Right renal pelvis (tissue), 4 donors: ENCODE measurements around the gene CDC42EP2. TPM values are rescaled to one million over a fixed set of nuclear protein-coding genes. Genes with fewer than 3 reads are reported as not detected.
A peak's percentile ranks its signal among the peaks of the same experiment; 100 is the strongest.

ENCODE experiments used
- DNase-seq, 4 donors: peaks; one replicate each; pipeline ENCODE4 v3.0.0-alpha.2; 2013; ENCODE audit warnings: low read depth in 4 of 4, low spot score in 3 of 4, missing footprints in 1 of 4
- polyA plus RNA-seq, 4 donors: library from polyadenylated mRNA; unstranded; fragments of 120-200 nt; gene quantifications; one replicate each; pipeline ENCODE4 v1.2.1, GENCODE V29; 2013; ENCODE audit not compliant: insufficient read length in 4 of 4

Gene CDC42EP2
- polyA plus RNA-seq, 4 donors, result 8.7 to 12.7 (median 10.7) TPM

GRCh38 chr11:65297026-65297672, 17.5 kb upstream of the CDC42EP2 start:
- no peak for DNase-seq

DNA sequence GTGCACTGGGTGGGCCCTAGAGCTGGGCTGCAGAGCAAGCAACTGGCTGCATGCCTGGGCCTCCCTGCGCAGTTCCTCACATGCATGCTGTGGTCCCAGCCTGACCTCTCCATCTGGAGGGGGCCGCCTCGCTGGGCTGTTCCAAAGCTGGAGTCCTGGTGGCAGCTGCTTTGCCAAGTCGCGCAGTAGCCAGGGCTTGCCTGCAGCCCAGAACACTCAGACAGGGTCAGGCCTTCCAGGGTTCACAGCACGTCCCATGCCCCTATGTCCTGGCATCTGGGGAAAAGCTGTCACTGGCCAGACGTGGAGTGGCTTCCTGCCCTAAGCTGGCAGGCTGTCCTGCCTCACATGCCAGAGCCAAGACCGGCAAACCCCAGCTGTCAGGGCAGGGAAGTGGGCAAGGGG, 16.5 kb upstream of the CDC42EP2 start:
- no peak for DNase-seq

DNA sequence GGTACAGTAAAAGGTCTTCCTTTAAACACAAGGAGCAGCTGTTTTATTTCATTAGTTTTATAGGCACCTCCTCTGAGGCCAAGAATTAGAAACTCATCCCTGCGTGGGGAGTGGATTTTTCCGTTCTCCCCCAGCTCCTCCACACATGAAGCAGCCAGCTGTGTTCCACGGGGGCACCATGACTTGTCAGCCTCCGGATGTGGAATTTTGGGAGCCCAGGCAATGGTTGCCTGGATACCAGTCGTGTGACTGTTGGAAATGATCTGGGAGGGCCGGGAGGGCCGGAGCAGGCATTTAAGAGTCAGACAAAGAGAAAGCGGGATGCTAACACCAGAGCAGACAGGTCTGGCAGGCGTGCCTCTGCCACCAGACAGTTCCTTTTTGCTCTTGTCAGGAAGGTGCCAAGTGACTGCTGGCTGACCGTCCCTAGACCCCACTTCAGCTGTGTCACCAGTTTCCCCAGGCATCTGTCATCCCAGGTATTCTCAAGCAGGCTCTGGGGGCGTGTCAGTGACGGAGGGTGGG, 15.9 kb upstream of the CDC42EP2 start:
- DNase-seq, result peak in 2 of 4 donors; percentile 65 to 72

DNA sequence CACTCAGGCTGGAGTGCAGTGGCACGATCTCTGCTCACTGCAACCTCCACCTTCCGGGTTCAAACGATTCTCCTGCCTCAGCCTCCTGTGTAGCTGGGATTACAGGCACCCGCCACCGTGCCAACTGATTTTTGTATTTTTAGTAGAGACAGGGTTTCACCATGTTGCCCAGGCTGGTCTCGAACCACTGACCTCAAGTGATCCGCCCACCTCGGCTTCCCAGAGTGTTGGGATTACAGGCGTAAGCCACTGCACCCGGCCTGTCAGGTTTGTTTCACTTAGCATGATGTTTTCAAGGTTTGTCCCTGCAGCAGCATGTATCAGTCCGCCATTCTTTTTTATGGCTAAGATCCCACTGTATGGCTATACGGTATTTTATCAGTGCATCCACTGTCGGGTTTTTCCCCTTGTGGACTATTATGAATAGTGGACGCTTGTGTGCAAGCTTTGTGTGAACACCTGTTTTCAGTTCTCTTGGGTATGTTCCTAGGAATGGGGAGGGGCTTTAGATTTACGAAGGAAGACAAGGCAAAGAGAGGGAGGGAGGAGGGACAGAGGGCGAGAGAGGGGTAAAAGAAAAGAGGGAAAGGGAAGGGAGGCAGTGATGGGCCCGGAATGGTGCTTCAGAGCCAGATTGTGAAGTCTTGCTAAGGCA, 13.9 kb upstream of the CDC42EP2 start:
- no peak for DNase-seq

DNA sequence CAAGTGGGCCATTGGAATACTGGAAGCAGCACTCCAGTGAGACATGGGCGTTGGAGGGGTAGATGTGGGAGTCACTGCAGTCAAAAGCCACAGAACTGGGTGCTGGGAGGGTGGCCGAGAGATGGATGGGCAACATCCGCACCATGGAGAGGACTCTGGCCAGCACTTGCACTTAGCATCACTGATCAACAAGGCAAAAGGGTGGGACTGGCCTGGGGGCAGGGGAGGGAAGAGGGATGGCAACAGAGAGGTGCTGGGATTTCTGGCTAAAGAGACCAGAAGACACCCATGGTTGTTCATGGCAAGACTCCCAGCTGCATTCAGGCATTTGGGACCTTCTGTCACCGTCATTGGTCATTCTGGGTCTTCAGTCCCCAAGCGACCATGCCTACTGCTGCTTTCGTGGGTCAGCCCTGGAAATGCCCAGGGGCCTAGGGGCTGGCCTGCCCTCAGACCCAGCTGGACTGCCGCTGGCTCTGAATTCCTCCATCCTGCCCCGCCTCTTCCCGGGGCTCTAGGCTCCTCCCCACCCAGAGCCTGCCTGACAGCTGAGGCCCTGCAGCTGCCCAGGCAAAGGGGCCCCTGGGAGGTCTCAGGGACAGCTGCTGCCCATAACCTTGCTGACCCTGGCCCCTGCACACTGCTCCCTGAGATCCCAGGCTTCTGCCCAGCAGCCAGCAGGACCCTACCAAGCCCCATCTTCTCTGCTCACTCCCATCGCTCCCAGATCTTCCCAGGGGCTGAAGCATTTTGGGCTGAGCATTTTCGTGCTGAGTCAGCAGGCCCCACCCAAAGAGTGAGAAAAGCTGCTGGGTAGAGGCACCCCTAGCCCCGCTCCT, 13.0 kb upstream of the CDC42EP2 start:
- DNase-seq, result peak in 1 of 4 donors; percentile 71

GRCh38 chr11:65303555-65303954, 11.1 kb upstream of the CDC42EP2 start:
- DNase-seq, result no peak

GRCh38 chr11:65304110-65304509, 10.6 kb upstream of the CDC42EP2 start:
- no peak for DNase-seq

GRCh38 chr11:65304613-65305012, 10.1 kb upstream of the CDC42EP2 start:
- DNase-seq, result no peak

DNA sequence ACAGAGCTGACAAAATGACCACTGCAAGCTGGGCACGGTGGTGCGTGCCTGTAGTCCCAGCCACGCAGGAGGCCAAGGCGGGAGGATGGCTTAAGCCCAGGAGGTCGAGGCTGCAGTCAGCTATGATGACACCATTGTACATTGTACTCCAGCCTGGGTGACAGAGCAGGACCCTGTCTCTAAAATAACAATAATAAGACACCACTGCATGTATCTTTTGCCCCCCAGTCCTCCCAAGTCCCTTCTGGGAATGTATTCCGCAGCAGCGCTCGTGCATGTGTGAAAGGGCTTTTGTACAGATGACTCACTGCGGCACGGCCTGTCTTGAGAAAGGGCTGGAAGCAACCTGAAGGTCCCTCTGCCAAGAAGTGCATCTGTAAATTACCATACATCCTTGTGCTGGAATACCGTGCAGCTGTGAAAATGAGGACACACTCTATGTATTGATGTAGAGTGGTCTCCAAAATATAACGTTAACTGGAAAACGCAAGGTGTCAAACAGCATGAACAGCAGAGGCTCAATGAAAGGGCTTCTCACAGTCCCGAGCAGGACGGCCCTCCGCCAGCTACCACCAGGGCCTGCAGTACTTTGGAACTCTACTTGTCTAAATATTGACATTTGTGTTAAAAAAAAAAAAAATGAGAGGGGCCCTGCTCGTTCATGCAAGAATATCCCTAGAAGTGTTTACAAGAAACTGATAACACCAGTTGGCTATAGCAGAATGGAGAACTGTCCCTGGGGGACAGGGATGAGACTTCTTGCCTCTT, 9.0 kb upstream of the CDC42EP2 start:
- DNase-seq, result no peak

GRCh38 chr11:65307298-65308229, 7.1 kb upstream of the CDC42EP2 start:
- no peak for DNase-seq

DNA sequence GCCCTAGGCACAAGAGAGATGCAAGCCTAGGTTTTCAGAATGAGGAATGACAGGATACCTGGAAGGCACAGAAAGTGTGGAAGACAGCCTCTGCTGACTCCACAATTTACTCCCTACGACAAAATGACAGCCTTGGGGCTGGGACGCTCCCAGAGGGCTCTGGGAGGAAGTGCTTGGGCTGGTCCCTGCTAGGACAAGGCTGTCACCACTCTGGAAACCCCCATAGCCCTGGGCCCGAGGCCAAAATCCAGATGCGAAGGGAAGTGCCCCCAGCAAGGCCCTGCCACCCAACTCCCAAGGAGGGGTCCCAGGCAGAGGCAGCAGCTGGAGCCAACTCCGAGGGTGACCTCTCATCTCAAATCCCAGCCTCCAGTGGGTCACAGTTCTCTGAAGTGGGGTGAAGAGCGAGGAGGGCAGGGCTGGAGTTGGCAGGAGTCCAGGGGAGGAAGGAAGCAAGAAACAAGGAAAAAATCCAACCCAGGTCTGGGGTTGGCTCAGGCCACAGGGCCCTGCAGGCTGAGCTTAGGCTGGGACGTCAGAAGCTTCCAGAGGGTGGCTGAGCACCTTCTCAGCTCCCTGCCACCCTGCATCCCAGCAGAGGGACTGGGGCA, 6.3 kb upstream of the CDC42EP2 start:
- DNase-seq, result no peak

DNA sequence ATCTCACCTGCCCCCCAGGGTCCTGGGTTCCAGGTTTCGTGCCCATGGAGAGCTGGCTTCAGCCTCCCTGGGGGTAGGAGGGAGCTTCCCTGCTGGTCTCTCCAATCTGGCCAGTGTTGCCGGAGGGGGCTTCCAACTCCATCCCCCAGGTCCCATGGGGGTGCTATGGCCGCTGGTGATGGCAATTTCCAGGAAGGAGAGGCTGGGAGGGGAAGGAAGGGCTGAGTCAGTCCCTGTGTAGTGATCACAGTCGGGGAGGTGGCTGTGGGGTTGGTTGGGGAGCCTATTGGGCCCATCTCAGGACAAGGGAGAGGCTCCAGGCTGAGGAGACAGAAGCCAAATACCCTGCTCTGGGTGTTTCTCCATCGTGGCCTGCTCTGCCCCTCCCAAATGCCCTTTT, 5.7 kb upstream of the CDC42EP2 start:
- no peak for DNase-seq

DNA sequence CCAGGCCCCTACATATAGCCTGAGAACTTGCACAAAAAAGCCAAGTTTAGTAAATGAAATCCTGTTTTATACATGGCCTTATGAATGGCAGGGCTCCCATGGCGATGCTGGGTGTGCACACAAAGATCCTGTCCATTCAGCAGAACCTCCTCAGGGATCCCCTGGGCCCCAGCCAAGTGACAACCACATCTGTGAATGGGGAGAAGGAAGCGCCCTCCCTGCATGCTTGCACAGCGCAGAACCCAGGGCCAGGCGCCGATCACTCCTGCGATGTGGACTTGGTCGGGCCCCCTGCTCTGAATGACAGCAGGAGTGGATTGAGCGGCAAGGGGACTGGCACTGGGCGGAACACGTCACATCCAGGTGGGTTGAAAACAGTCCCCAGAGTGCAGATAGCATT, 4.5 kb upstream of the CDC42EP2 start:
- DNase-seq, result no peak

DNA sequence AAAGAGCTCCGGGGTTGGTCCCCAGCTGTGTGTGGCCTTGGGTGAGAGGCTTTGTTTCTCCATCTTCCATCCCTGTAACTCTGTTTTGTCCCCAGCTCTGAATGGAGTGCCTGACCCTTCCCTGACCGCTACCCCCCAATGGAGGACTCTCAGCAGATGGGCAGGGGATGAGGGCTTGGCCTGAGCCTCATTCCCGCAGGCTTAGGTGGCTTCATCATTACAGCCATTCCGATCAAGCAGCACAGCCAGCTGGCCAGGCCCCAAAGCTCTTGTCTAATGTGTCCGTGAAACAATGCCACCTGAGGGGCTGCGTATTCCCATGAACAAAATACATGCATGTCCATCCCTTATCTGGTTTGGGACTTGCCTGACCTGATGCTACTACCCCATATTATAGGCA, 3.9 kb upstream of the CDC42EP2 start:
- no peak for DNase-seq

DNA sequence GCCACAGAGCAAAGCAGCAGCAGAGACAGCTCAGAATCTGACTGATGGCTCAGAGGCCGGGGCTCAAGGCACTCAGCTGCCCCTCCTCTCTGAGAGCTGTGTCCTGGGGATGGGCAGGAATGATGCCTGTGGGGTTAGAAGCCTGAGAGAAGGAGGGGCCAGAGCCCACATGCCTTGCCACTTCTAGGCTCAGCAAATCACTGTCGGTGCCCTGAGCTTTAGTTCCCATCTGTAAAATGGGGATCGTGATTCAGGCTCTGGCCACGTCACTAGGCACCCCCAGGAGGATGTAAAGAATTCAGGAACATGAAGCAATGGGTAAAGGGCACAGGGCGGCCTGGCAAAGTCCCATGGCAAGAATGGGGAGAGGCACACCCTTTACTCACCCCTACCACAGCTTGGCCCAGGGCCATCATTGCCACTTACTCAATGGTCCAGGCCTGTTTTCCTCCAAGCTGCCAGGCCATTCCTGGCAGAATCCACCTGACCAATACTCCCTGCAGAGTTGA, 3.4 kb upstream of the CDC42EP2 start:
- DNase-seq, result no peak

- peak in 3 of 4 donors; percentile 77 to 91 (median 82) for DNase-seq
These were observed 669 bp downstream of the CDC42EP2 start for GRCh38 chr11:65315204-65315865.

DNA sequence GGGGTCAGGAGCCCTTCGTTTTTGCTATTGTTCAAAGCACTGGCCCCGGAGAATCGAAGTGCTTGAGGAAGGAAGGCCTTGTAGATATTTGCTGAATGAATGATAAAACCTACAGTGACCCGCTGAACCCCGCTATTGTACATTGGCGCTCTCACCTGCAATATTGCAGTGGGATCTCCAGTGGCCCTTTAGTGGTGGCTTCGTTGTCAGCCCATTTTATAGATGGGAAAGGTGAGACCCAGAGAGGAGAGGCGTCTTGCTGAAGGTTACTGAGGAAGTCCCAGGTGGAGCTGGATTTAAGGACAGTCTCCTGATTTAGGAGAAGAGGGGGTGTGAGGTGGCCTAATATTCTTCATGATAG, 1.2 kb downstream of the CDC42EP2 start:
- DNase-seq, result no peak

DNA sequence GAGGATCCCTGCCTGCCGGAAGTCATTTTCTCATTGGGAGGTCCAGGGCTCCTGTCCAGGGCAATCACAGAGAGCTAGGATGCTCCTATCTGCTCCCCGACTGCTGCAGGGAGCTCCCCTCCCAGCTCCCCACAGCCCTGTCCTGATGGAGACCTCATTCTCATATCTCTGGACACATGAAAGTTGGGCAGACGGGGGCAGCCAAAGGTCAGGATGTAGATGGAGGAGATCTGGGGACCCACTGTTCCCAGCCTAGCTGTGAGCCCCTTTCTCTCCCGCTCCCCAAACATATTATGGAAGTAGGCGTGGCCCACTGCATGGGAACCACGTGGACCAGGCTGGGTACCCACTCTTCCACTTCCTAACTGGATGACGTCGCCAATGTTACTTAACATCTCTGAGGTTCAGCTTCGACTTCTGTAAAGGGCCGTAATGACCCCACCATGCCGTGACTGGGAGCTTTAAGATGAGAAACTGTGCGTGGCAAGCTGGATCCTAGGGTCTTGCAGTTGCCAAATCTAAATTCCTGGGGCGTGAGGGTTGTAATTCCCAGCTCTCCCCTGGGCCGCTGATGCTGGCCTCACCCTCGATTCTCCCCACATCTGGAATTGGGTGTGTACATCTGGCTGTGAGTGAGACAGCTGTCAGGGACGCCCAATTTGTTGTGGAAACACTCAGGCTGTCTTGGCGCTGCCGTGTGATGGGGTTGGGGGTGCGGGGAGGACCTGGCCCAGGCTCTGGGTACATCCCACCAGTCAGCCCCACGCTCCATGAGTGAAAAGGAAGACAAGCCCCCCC, 1.8 kb downstream of the CDC42EP2 start:
- no peak for DNase-seq
